GM12878 (cell line): ENCODE data around the gene ZNF214. TPM values are rescaled to one million over a fixed set of nuclear protein-coding genes. Genes with fewer than 3 reads are reported as not detected.

Experiments used
- ATAC-seq: fragments of 200-7000 bp; cut with Tn5 transposase; 3 replicates; pipeline ENCODE4 v1.9.1; 2020; ENCODE audit warnings: mild to moderate bottlenecking, moderate library complexity
- BruUV-seq: library from RNA; stranded (reverse); fragments of 400-500 nt; replicated peaks from 2 replicates; lab custom pipeline; 2021; lab: Mats Ljungman, UMichigan
- CTCF ChIA-PET: fragments of 300-600 bp; sonication (Branson Sonifier 250); formaldehyde crosslinking; extraction: SDS; loops from one replicate; lab custom pipeline; 2021; ENCODE audit warnings: inconsistent platforms; lab: Yijun Ruan, JAX
- POLR2A ChIA-PET: fragments of 350-600 bp; formaldehyde crosslinking; extraction: SDS; loops from one replicate; lab custom pipeline; 2021; ENCODE audit warnings: inconsistent platforms; lab: Charles Lee
- RAD21 ChIA-PET: fragments of 300-600 bp; sonication (Branson Sonifier 250); formaldehyde crosslinking; loops from one replicate; lab custom pipeline; 2023; ENCODE audit warnings: antibody characterized with exemption; ENCODE audit not compliant: unreplicated experiment; lab: Charles Lee
- SMC1A ChIA-PET: fragments of 300-600 bp; sonication (Branson Sonifier 250); formaldehyde crosslinking; loops from one replicate; lab custom pipeline; 2023; ENCODE audit not compliant: unreplicated experiment, uncharacterized antibody; lab: Charles Lee
- DNase-seq: peaks from one replicate; pipeline ENCODE4 v3.0.0-alpha.2; 2011; ENCODE audit warnings: low read depth, low spot score
- FAIRE-seq: peaks from 3 replicates; lab custom pipeline; 2011; peaks lifted over from hg19 to GRCh38; lab: Jason Lieb, UNC
- H2AFZ ChIP-seq: 2 replicates; pipeline ENCODE4 v1.6.0; 2011; ENCODE audit warnings: low read depth, low read length, control low read depth; ENCODE audit not compliant: control insufficient read depth
- H3K27ac ChIP-seq: 2 replicates; pipeline ENCODE4 v1.5.1; 2011; ENCODE audit warnings: control low read depth; ENCODE audit not compliant: control insufficient read depth, insufficient read depth
- H3K27me3 ChIP-seq, 2 experiments: replicated peaks in 1 of 2; 2 replicates each; pipeline versions ENCODE4 v1.6.0 to v1.6.1; 2011; ENCODE audit warnings: low read length in 1 of 2; ENCODE audit not compliant: control insufficient read depth in 2 of 2, insufficient read depth in 2 of 2
- H3K36me3 ChIP-seq, 2 experiments: 2 replicates each; pipeline ENCODE4 v1.5.1; 2011; ENCODE audit warnings: low read length in 1 of 2; ENCODE audit not compliant: control insufficient read depth in 2 of 2, insufficient read depth in 2 of 2
- H3K4me1 ChIP-seq: 2 replicates; pipeline ENCODE4 v1.6.1; 2011; ENCODE audit warnings: mild to moderate bottlenecking, low read length, moderate library complexity, mixed read lengths; ENCODE audit not compliant: control insufficient read depth, insufficient read depth
- H3K4me2 ChIP-seq: 2 replicates; pipeline ENCODE4 v1.6.0; 2011; ENCODE audit warnings: control low read depth; ENCODE audit not compliant: control insufficient read depth, insufficient read depth
- H3K4me3 ChIP-seq: fragments of 200-600 bp; sonication (generic); 2 replicates; pipeline ENCODE4 v1.5.1; 2016
- H3K79me2 ChIP-seq: 2 replicates; pipeline ENCODE4 v1.6.0; 2011; ENCODE audit warnings: low read length; ENCODE audit not compliant: control insufficient read depth, insufficient read depth
- H3K9ac ChIP-seq: 2 replicates; pipeline ENCODE4 v1.8.0; 2011; ENCODE audit warnings: low read length, control low read depth, mixed read lengths; ENCODE audit not compliant: control insufficient read depth, insufficient read depth
- H3K9me3 ChIP-seq: replicated peaks from 3 replicates; pipeline ENCODE4 v1.5.1; 2011; ENCODE audit warnings: mild to moderate bottlenecking, low read length; ENCODE audit not compliant: control insufficient read depth, insufficient read depth
- H4K20me1 ChIP-seq: 2 replicates; pipeline ENCODE4 v1.6.0; 2011; ENCODE audit not compliant: control insufficient read depth, insufficient read depth
- CREM ChIP-seq: IDR thresholded peaks from 2 replicates; pipeline ENCODE4 v1.6.1; 2014; ENCODE audit warnings: antibody characterized with exemption, low read depth
- EGR1 ChIP-seq, 2 experiments: IDR thresholded peaks; 1 replicate in 1 of 2; 2 replicates in 1 of 2; pipeline ENCODE4 v1.6.1; 2011 to 2012; ENCODE audit warnings: low read depth in 2 of 2, low read length in 2 of 2, borderline replicate concordance in 1 of 2, mild to moderate bottlenecking in 1 of 2, moderate library complexity in 1 of 2
- GATAD2B ChIP-seq: fragments of 450-650 bp; conservative IDR thresholded peaks from 2 replicates; pipeline ENCODE4 v1.6.1; 2017; ENCODE audit warnings: low read depth, mild to moderate bottlenecking, moderate library complexity
- JUNB ChIP-seq: IDR thresholded peaks from 2 replicates; pipeline ENCODE4 v1.6.1; 2016; ENCODE audit warnings: antibody characterized with exemption, mild to moderate bottlenecking
- KLF5 ChIP-seq: fragments of 450-650 bp; IDR thresholded peaks from 2 replicates; pipeline ENCODE4 v1.6.1; 2014; ENCODE audit warnings: mild to moderate bottlenecking; ENCODE audit not compliant: partially characterized antibody
- MLLT1 ChIP-seq: fragments of 450-650 bp; IDR thresholded peaks from 2 replicates; pipeline ENCODE4 v1.6.1; 2016; ENCODE audit warnings: mild to moderate bottlenecking
- NFXL1 ChIP-seq: fragments of 450-650 bp; IDR thresholded peaks from 2 replicates; pipeline ENCODE4 v1.6.1; 2017; ENCODE audit warnings: antibody characterized with exemption, mild to moderate bottlenecking, borderline replicate concordance
- POLR2AphosphoS2 ChIP-seq: IDR thresholded peaks from 2 replicates; pipeline ENCODE4 v1.6.1; 2011; ENCODE audit warnings: low read depth, mild to moderate bottlenecking, low read length, improper control_type of control experiment, moderate library complexity
- RBBP5 ChIP-seq: fragments of 200-600 bp; sonication (generic); conservative IDR thresholded peaks from 2 replicates; pipeline ENCODE4 v1.6.1; 2016
- RCOR1 ChIP-seq: conservative IDR thresholded peaks from 2 replicates; pipeline ENCODE4 v1.6.1; 2012; ENCODE audit warnings: low read depth, low read length, improper control_type of control experiment
- REST ChIP-seq: IDR thresholded peaks from 2 replicates; pipeline ENCODE4 v1.6.1; 2012; ENCODE audit warnings: mild to moderate bottlenecking, low read depth, low read length
- SREBF1 ChIP-seq: IDR thresholded peaks from 2 replicates; pipeline ENCODE4 v1.6.1; 2012; ENCODE audit warnings: mild to moderate bottlenecking, low read length
- TAF1 ChIP-seq: IDR thresholded peaks from 2 replicates; pipeline ENCODE4 v1.6.1; 2011; ENCODE audit warnings: mild to moderate bottlenecking, low read depth, low read length, borderline replicate concordance
- TCF7 ChIP-seq: IDR thresholded peaks from 2 replicates; pipeline ENCODE4 v1.6.1; 2014; ENCODE audit warnings: antibody characterized with exemption, borderline replicate concordance
- WGBS: methylation state at CpG from one replicate; pipeline ENCODE4 v1.1.6; 2016; ENCODE audit warnings: low lambda C conversion rate; ENCODE audit not compliant: insufficient replicate concordance, insufficient coverage; ENCODE audit errors: missing lambda C conversion rate; 5-methylcytosine and 5-hydroxymethylcytosine counted together
- in situ Hi-C: fragments of 300-500 bp; cut with MboI; formaldehyde crosslinking; loops from 9 replicates; pipeline ENCODE4 v1.14.3; 2018; ENCODE audit warnings: mixed read lengths
- intact Hi-C: fragments of 100-400 bp; cut with micrococcal nuclease; formaldehyde crosslinking; loops from one replicate; pipeline ENCODE4 v1.14.2; 2022; ENCODE audit not compliant: unreplicated experiment
- polyA plus RNA-seq, 11 experiments: library from polyadenylated mRNA; depleted of rRNA in 4 of 11; unstranded in 6 of 11; stranded (reverse) in 5 of 11; fragments of >200 nt; fragmentation: Nextera tagmentation in 4 of 11; fragmentation: Illumina TruSeq in 1 of 11; extraction: Ambion mirVana in 4 of 11; extraction: Trizol in 1 of 11; gene quantifications; 1 replicate in 1 of 11; 2 replicates in 10 of 11; pipeline versions ENCODE4 v1.2.1 to v1.2.3, GENCODE V29; 2011 to 2016; ENCODE audit warnings: inconsistent platforms in 2 of 11, missing spikeins in 2 of 11, low read depth in 1 of 11
- total RNA-seq, 4 experiments: library from RNA; depleted of rRNA in 3 of 4; stranded (reverse); fragments of >200 nt in 3 of 4; fragmentation: Illumina TruSeq in 1 of 4; extraction: Trizol in 1 of 4; gene quantifications; 2 replicates each; pipeline versions ENCODE4 v1.2.1 to v1.2.3, GENCODE V29; 2013 to 2021
- TF ChIP-seq, protein P1 (sequence below): IDR thresholded peaks from 2 replicates; pipeline ENCODE4 v1.6.1; 2011; ENCODE audit warnings: borderline replicate concordance, low read depth, mild to moderate bottlenecking, moderate library complexity, low read length; ENCODE audit not compliant: insufficient read depth, poor library complexity, severe bottlenecking

Gene ZNF214
- total and polyA plus RNA-seq, 10 of the 15 experiments (the other 5 are each of a cell fraction or from before 2014, with no cell fraction given) = 0.18 TPM; not detected in 9

- Histone ChIP-seq H4K20me1 (no peaks in the 10 kb centered on the region), H3K79me2 (no peaks in the 10 kb centered on the region), H3K4me1 (no peaks in the 10 kb centered on the region), H3K4me3 (no peak overlapping the region), H3K9me3 (no peaks in the 10 kb centered on the region), H3K36me3 (no peaks in the 10 kb centered on the region), H3K9ac (no peak overlapping the region), H3K27ac (no peak overlapping the region), H2AFZ (no peak overlapping the region), H3K4me2 (no peak overlapping the region), H3K27me3 (peaks cover 0 to 1% of the 10 kb centered on the region in 2 experiments; a peak in 2 of 4 replicates)
- DNase-seq (no peak), ATAC-seq (no peak), FAIRE-seq (no peak)
- ChIA-PET SMC1A (no interaction called here), POLR2A (no interaction called here), CTCF (no interaction called here), RAD21 (no interaction called here)
- WGBS = 42% methylated on average over 1 of the region's 1 CpG
- no TSS peak for BruUV-seq
- in situ Hi-C loops = no loop called here
- intact Hi-C loops = no loop called here
- TF ChIP-seq NFXL1 (no peak), RBBP5 (no peak), SREBF1 (no peak), MLLT1 (no peak), KLF5 (no peak), EGR1 (IDR thresholded peaks at IDR 0.05; ENCODE audit: borderline replicate concordance in 1 of 2, low read depth in 2 of 2, low read length in 2 of 2) (no peak), JUNB (no peak), RCOR1 (no peak), TAF1 (no peak), CREM (no peak), REST (no peak), TCF7 (no peak), GATAD2B (no peak), POLR2AphosphoS2 (no peak)
- TF ChIP-seq, protein P1, sequence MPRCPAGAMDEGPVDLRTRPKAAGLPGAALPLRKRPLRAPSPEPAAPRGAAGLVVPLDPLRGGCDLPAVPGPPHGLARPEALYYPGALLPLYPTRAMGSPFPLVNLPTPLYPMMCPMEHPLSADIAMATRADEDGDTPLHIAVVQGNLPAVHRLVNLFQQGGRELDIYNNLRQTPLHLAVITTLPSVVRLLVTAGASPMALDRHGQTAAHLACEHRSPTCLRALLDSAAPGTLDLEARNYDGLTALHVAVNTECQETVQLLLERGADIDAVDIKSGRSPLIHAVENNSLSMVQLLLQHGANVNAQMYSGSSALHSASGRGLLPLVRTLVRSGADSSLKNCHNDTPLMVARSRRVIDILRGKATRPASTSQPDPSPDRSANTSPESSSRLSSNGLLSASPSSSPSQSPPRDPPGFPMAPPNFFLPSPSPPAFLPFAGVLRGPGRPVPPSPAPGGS = no peak
These were observed 4.1 kb downstream of the ZNF214 start for GRCh38 chr11:7016011-7016410.
